Mesothelial cell of epicardium (in vitro differentiated cells): ENCODE data around the gene RPS6KC1. TPM values are rescaled to one million over a fixed set of nuclear protein-coding genes. Genes with fewer than 3 reads are reported as not detected.
"Not testable (repeated sequence)": the region's sequence is repeated elsewhere in the genome, so short reads cannot be mapped to it uniquely, and the experiment has no call there.

Experiments used
- DNase-seq, 2 experiments: peaks; one replicate each; pipeline ENCODE4 v3.0.0; 2021; ENCODE audit warnings: low spot score in 2 of 2; ENCODE audit not compliant: unreplicated experiment in 2 of 2
- H3K27ac Mint-ChIP-seq: 2 replicates; pipeline ENCODE4 v1.8.0; 2021; ENCODE audit warnings: mixed read lengths
- H3K27me3 Mint-ChIP-seq: 2 replicates; pipeline ENCODE4 v1.8.0; 2021; ENCODE audit warnings: low read depth, mixed read lengths
- H3K36me3 Mint-ChIP-seq: 2 replicates; pipeline ENCODE4 v1.8.0; 2021; ENCODE audit warnings: mixed read lengths
- H3K4me1 Mint-ChIP-seq: 2 replicates; pipeline ENCODE4 v1.8.0; 2021; ENCODE audit warnings: mixed read lengths
- H3K4me3 Mint-ChIP-seq: 2 replicates; pipeline ENCODE4 v1.8.0; 2021; ENCODE audit warnings: mild to moderate bottlenecking, moderate library complexity, mixed read lengths
- H3K9me3 Mint-ChIP-seq: 2 replicates; pipeline ENCODE4 v1.8.0; 2021; ENCODE audit warnings: mixed read lengths
- total RNA-seq: library from RNA; stranded (reverse); gene quantifications from 3 replicates; pipeline ENCODE4 v1.2.1, GENCODE V29; 2021
- TF ChIP-seq, protein P1 (sequence below): fragments of 200-600 bp; sonication (generic); IDR thresholded peaks from one replicate; pipeline ENCODE4 v1.5.0; 2021; ENCODE audit warnings: antibody characterized with exemption; ENCODE audit not compliant: unreplicated experiment

Gene RPS6KC1
- total RNA-seq, 1 donor from 2014 or later: 28.5 TPM

DNA sequence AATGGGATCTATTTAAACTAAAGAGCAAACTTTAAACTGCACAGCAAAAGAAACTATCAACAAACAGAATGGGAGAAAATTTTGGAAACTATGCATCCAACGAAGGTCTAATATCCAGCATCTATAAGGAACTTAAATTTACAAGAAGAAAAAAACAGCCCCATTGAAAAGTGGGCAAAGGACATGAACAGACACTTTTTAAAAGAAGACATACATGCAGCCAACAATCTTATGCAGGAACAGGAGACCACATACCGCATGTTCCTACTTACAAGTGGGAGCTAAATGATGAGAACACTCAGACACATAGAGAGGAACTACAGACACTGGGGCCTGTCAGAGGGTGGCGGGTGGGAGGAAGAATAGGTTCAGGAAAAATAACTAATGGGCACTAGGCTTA is 149.6 kb downstream of the RPS6KC1 start:
- Mint-ChIP-seq H3K36me3 (peaks cover 50% of the 10 kb centered on the region), H3K4me1 (no peaks in the 10 kb centered on the region), H3K27me3 (no peaks in the 10 kb centered on the region), H3K9me3 (peaks cover 48% of the 10 kb centered on the region), H3K27ac (no peak overlapping the region), H3K4me3 (no peak overlapping the region)
- TF ChIP-seq, protein P1, sequence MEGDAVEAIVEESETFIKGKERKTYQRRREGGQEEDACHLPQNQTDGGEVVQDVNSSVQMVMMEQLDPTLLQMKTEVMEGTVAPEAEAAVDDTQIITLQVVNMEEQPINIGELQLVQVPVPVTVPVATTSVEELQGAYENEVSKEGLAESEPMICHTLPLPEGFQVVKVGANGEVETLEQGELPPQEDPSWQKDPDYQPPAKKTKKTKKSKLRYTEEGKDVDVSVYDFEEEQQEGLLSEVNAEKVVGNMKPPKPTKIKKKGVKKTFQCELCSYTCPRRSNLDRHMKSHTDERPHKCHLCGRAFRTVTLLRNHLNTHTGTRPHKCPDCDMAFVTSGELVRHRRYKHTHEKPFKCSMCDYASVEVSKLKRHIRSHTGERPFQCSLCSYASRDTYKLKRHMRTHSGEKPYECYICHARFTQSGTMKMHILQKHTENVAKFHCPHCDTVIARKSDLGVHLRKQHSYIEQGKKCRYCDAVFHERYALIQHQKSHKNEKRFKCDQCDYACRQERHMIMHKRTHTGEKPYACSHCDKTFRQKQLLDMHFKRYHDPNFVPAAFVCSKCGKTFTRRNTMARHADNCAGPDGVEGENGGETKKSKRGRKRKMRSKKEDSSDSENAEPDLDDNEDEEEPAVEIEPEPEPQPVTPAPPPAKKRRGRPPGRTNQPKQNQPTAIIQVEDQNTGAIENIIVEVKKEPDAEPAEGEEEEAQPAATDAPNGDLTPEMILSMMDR: no peak
- DNase-seq: no peak

DNA sequence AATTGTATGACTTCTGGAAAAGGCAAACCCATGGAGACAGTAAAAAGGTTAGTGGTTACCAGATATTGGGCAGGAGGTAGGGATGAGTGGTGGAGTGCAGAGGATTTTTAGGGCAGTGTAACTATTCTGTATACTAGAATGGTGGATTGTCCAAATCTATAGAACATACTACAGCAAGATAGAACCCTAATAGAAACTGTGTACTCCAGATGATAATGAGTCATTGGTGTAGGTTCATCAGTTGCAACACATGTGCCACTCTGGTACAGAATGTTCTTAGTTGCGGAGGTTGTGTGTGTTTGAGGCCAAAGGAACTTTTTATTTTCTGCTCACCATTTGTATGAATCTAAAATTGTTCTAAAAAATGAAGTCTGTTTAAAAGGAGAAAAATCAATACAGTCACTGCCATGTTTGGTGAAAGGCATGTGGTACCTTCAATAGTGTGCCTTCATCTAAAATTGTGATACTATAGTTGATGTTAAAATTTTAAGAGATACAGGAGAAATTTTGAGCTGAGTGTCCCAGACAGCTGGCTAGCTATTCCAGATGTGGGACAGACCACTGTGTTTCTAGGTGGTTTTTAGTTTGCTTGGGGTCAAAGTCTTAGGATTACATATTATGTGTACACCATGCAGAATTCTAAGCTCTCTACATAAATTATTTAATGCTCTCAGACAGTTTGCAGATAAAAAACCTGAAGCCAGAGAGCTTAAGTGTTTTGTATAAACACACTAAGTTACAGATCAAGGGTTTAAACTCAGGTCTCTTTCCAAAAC is 150.5 kb downstream of the RPS6KC1 start:
- no peak overlapping the region for H3K4me3 Mint-ChIP-seq
- DNase-seq: no peak
- TF ChIP-seq, protein P1: no peak
- H3K27me3 Mint-ChIP-seq: no peaks in the 10 kb centered on the region
- H3K36me3 Mint-ChIP-seq: peaks cover 47% of the 10 kb centered on the region
- peaks cover 41% of the 10 kb centered on the region for H3K9me3 Mint-ChIP-seq
- H3K27ac Mint-ChIP-seq: no peak overlapping the region
- H3K4me1 Mint-ChIP-seq: no peaks in the 10 kb centered on the region

DNA sequence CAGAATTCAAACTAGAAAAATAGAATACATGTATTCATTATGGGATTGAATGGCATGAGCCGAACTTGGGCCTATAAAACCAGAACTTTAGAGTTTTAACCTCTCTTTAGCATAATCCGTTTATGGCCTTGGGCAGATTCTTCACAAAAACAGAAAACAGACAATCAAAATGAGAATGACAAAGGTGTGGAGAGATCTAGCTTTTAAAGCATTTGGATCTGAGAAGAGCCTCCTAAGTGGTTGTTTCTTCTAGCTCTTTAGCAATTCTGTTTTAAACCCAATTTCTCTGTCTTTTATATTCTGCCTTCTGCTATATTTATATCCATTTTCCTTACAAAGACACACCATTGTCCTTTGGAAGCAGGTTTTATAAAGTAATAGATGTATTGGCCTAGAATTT is 160.2 kb downstream of the RPS6KC1 start:
- no peak for DNase-seq
- peaks cover 33% of the 10 kb centered on the region for H3K9me3 Mint-ChIP-seq
- peaks cover 67% of the 10 kb centered on the region for H3K36me3 Mint-ChIP-seq
- no peak overlapping the region for H3K4me3 Mint-ChIP-seq
- no peaks in the 10 kb centered on the region for H3K27me3 Mint-ChIP-seq
- TF ChIP-seq, protein P1: no peak
- H3K4me1 Mint-ChIP-seq: no peaks in the 10 kb centered on the region
- no peak overlapping the region for H3K27ac Mint-ChIP-seq

DNA sequence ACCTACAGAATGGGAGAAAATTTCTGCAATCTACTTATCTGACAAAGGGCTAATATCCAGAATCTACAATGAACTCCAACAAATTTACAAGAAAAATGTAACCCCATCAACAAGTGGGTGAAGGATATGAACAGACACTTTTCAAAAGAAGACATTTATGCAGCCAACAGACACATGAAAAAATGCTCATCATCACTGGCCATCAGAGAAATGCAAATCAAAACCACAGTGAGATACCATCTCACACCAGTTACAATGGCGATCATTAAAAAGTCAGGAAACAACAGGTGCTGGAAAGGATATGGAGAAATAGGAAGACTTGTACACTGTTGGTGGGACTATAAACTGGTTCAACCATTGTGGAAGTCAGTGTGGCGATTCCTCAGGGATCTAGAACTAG is 168.0 kb downstream of the RPS6KC1 start:
- not testable (repeated sequence) for H3K4me3 Mint-ChIP-seq, H3K27ac Mint-ChIP-seq, H3K4me1 Mint-ChIP-seq, DNase-seq, H3K27me3 Mint-ChIP-seq
- peaks cover 17% of the 10 kb centered on the region for H3K9me3 Mint-ChIP-seq
- peaks cover 33% of the 10 kb centered on the region for H3K36me3 Mint-ChIP-seq

DNA sequence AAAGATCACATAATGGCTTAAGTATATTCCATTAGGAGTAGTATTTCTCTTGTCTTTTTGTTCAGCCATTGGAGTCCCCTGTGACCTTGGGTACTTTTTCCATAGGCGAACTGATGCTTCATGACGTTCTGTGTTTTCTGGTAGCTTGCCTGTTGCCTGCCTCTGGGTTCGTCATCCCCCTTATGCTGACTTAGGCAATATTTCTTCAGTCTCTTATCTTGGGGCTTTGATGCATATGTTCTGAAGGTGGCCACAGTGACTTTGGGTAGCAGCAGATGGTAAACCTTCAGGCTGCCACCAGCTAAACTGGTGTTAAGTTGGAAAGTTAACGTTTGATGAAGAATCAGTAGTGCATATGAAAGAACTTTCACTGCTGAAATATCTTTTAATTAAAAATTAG is 170.2 kb downstream of the RPS6KC1 start:
- Mint-ChIP-seq H3K4me3 (no peak overlapping the region), H3K36me3 (peaks cover 16% of the 10 kb centered on the region), H3K9me3 (peaks cover 8% of the 10 kb centered on the region), H3K27me3 (no peaks in the 10 kb centered on the region), H3K27ac (no peak overlapping the region), H3K4me1 (no peaks in the 10 kb centered on the region)
- DNase-seq: no peak
- TF ChIP-seq, protein P1: no peak

DNA sequence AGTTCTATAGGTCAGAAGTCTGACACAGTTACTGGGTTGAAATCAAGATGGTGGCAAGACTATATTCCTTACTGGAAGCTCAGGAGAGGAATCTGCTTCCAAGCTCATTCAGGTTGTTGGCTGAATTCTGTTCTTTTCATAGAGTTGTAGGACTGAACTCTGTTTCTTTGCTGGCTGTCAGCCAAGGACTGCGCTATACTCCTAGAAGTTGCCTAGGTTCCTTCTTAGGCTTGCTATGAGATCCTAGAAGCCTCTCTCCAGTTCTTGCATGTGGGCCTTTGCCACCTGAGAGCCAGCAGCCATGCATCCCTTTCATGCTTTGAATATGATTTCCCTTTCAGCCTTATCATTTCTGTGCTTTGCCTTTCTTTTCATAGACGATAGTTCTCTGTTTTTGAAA is 176.4 kb downstream of the RPS6KC1 start:
- H3K4me1 Mint-ChIP-seq: peaks cover 5% of the 10 kb centered on the region
- H3K27ac Mint-ChIP-seq: no peak overlapping the region
- no peak for DNase-seq
- H3K27me3 Mint-ChIP-seq: no peaks in the 10 kb centered on the region
- no peaks in the 10 kb centered on the region for H3K9me3 Mint-ChIP-seq
- TF ChIP-seq, protein P1: no peak
- no peak overlapping the region for H3K4me3 Mint-ChIP-seq
- H3K36me3 Mint-ChIP-seq: peaks cover 12% of the 10 kb centered on the region
